IMR-90 (cell line): Measurements from ENCODE around the gene MAN2A1. TPM values are rescaled to one million over a fixed set of nuclear protein-coding genes. Genes with fewer than 3 reads are reported as not detected.

Source experiments
- ATAC-seq: fragments of 200-7000 bp; cut with Tn5 transposase; 2 replicates; pipeline ENCODE4 v1.9.1; 2020; ENCODE audit warnings: low read depth, mild to moderate bottlenecking, moderate library complexity
- BruUV-seq: library from RNA; stranded (reverse); fragments of 400-500 nt; replicated peaks from 2 replicates; lab custom pipeline; 2021; lab: Mats Ljungman, UMichigan
- CTCF ChIA-PET: fragments of 300-600 bp; formaldehyde crosslinking; extraction: SDS; loops from one replicate; lab custom pipeline; 2021; ENCODE audit warnings: antibody characterized with exemption; lab: Yijun Ruan, JAX
- POLR2A ChIA-PET: fragments of 300-600 bp; sonication (Branson Sonifier 250); formaldehyde crosslinking; loops from one replicate; lab custom pipeline; 2022; ENCODE audit warnings: antibody characterized with exemption; ENCODE audit not compliant: unreplicated experiment; lab: Charles Lee
- DNase-seq: peaks from one replicate; pipeline ENCODE4 v3.0.0; 2013
- H2AFZ ChIP-seq: replicated peaks from 2 replicates; pipeline ENCODE3; 2013; ENCODE audit warnings: low read length, mild to moderate bottlenecking; ENCODE audit not compliant: poor library complexity
- H2AK5ac ChIP-seq: 2 replicates; pipeline ENCODE4 v1.6.1; 2013; ENCODE audit warnings: low read depth, low read length, inconsistent platforms
- H2AK9ac ChIP-seq: replicated peaks from 2 replicates; pipeline ENCODE3; 2013; ENCODE audit warnings: mild to moderate bottlenecking, low read depth, low read length, moderate library complexity; ENCODE audit not compliant: poor library complexity
- H2BK120ac ChIP-seq: 2 replicates; pipeline ENCODE4 v1.6.1; 2013; ENCODE audit warnings: low read depth, low read length, inconsistent platforms
- H2BK15ac ChIP-seq: 3 replicates; pipeline ENCODE4 v1.6.1; 2013; ENCODE audit warnings: low read depth, low read length, inconsistent platforms
- H2BK20ac ChIP-seq: 2 replicates; pipeline ENCODE4 v1.6.1; 2013; ENCODE audit warnings: low read depth, mild to moderate bottlenecking, inconsistent platforms, low read length, moderate library complexity
- H2BK5ac ChIP-seq: 2 replicates; pipeline ENCODE4 v1.6.1; 2013; ENCODE audit warnings: mild to moderate bottlenecking, low read depth, low read length, inconsistent platforms; ENCODE audit not compliant: poor library complexity, severe bottlenecking
- H3K14ac ChIP-seq: replicated peaks from 2 replicates; pipeline ENCODE4 v1.6.1; 2013; ENCODE audit warnings: low read depth, low read length, inconsistent platforms
- H3K18ac ChIP-seq: 2 replicates; pipeline ENCODE4 v1.6.1; 2013; ENCODE audit warnings: low read depth, low read length, control low read depth
- H3K23ac ChIP-seq: 2 replicates; pipeline ENCODE4 v1.6.1; 2013; ENCODE audit warnings: low read depth, low read length, inconsistent platforms
- H3K27ac ChIP-seq: 2 replicates; pipeline ENCODE4 v1.5.1; 2013; ENCODE audit warnings: mild to moderate bottlenecking, control low read depth, low read length; ENCODE audit not compliant: insufficient read depth
- H3K27me3 ChIP-seq: 2 replicates; pipeline ENCODE4 v1.6.1; 2013; ENCODE audit warnings: low read length; ENCODE audit not compliant: control insufficient read depth, insufficient read depth
- H3K36me3 ChIP-seq: 2 replicates; pipeline ENCODE4 v1.6.1; 2013; ENCODE audit warnings: low read length, mixed read lengths; ENCODE audit not compliant: control insufficient read depth, insufficient read depth
- H3K4ac ChIP-seq: 2 replicates; pipeline ENCODE4 v1.6.1; 2013; ENCODE audit warnings: low read depth, low read length, inconsistent platforms
- H3K4me1 ChIP-seq: 2 replicates; pipeline ENCODE4 v1.6.1; 2013; ENCODE audit warnings: low read length, mixed read lengths; ENCODE audit not compliant: control insufficient read depth, insufficient read depth
- H3K4me2 ChIP-seq: 2 replicates; pipeline ENCODE4 v1.6.1; 2013; ENCODE audit warnings: low read depth, mild to moderate bottlenecking, control low read depth, low read length, moderate library complexity
- H3K4me3 ChIP-seq: 2 replicates; pipeline ENCODE4 v1.5.1; 2013; ENCODE audit warnings: low read depth, mild to moderate bottlenecking, control low read depth, low read length, moderate library complexity; ENCODE audit not compliant: insufficient read depth
- H3K56ac ChIP-seq: 2 replicates; pipeline ENCODE4 v1.6.1; 2013; ENCODE audit warnings: low read length, inconsistent platforms; ENCODE audit not compliant: insufficient read depth; ENCODE audit errors: extremely low read depth
- H3K79me1 ChIP-seq, 2 experiments: 2 replicates each; pipeline ENCODE4 v1.6.1; 2013; ENCODE audit warnings: low read length in 2 of 2, inconsistent platforms in 1 of 2, low read depth in 1 of 2
- H3K9ac ChIP-seq: 2 replicates; pipeline ENCODE4 v1.6.1; 2013; ENCODE audit warnings: low read depth, low read length, control low read depth
- H3K9me1 ChIP-seq: 2 replicates; pipeline ENCODE4 v1.6.1; 2013; ENCODE audit warnings: low read length, inconsistent platforms; ENCODE audit not compliant: insufficient read depth
- H3K9me3 ChIP-seq: 2 replicates; pipeline ENCODE4 v1.6.1; 2013; ENCODE audit warnings: low read length; ENCODE audit not compliant: control insufficient read depth, insufficient read depth
- H4K20me1 ChIP-seq: 2 replicates; pipeline ENCODE4 v1.6.1; 2013; ENCODE audit warnings: low read length, inconsistent platforms; ENCODE audit not compliant: insufficient read depth
- H4K5ac ChIP-seq: 2 replicates; pipeline ENCODE4 v1.6.1; 2013; ENCODE audit warnings: mild to moderate bottlenecking, low read depth, low read length, control low read depth
- H4K8ac ChIP-seq, 2 experiments: 2 replicates each; pipeline ENCODE4 v1.6.1; 2013; ENCODE audit warnings: low read depth in 2 of 2, low read length in 2 of 2, control low read depth in 1 of 2, inconsistent platforms in 1 of 2
- H4K91ac ChIP-seq: 2 replicates; pipeline ENCODE4 v1.6.1; 2013; ENCODE audit warnings: low read depth, low read length, inconsistent platforms; ENCODE audit not compliant: insufficient read depth
- BHLHE40 ChIP-seq: fragments of 150-350 bp; IDR thresholded peaks from 2 replicates; pipeline ENCODE4 v1.6.1; 2016; ENCODE audit warnings: mild to moderate bottlenecking, low read depth, low read length
- CEBPB ChIP-seq: IDR thresholded peaks from 2 replicates; pipeline ENCODE4 v1.6.1; 2012; ENCODE audit warnings: low read depth, low read length, improper control_type of control experiment
- CHD1 ChIP-seq: IDR thresholded peaks from 2 replicates; pipeline ENCODE4 v1.6.1; 2012; ENCODE audit warnings: low read depth, low read length, improper control_type of control experiment
- MAFK ChIP-seq: IDR thresholded peaks from 2 replicates; pipeline ENCODE4 v1.6.1; 2012; ENCODE audit warnings: low read depth, low read length, improper control_type of control experiment
- MAZ ChIP-seq: IDR thresholded peaks from 2 replicates; pipeline ENCODE4 v1.6.1; 2012; ENCODE audit warnings: low read depth, mild to moderate bottlenecking, low read length, improper control_type of control experiment, moderate library complexity, borderline replicate concordance
- MXI1 ChIP-seq: IDR thresholded peaks from 2 replicates; pipeline ENCODE4 v1.6.1; 2012; ENCODE audit warnings: low read depth, mild to moderate bottlenecking, low read length, moderate library complexity, borderline replicate concordance
- NFE2L2 ChIP-seq: fragments of 150-350 bp; IDR thresholded peaks from 2 replicates; pipeline ENCODE4 v1.6.1; 2016; ENCODE audit warnings: low read depth, mild to moderate bottlenecking, low read length
- POLR2A ChIP-seq: IDR thresholded peaks from 2 replicates; pipeline ENCODE4 v1.6.1; 2012; ENCODE audit warnings: mild to moderate bottlenecking, low read depth, low read length
- RAD21 ChIP-seq: IDR thresholded peaks from 2 replicates; pipeline ENCODE4 v1.6.1; 2012; ENCODE audit warnings: low read length, improper control_type of control experiment
- WGBS, 2 experiments: methylation state at CpG; one replicate each; pipeline versions ENCODE4 v1.1.5 to v1.1.7; 2013; ENCODE audit warnings: missing lambda C conversion rate in 2 of 2; ENCODE audit not compliant: insufficient read length in 1 of 2; ENCODE audit errors: extremely low coverage in 2 of 2; 5-methylcytosine and 5-hydroxymethylcytosine counted together
- dilution Hi-C: fragments of 300-500 bp; cut with HindIII; formaldehyde crosslinking; loops from one replicate; pipeline ENCODE4 v1.14.3; 2018; ENCODE audit warnings: low sequenced_read_pairs; ENCODE audit not compliant: unreplicated experiment
- in situ Hi-C: fragments of 300-500 bp; cut with MboI; formaldehyde crosslinking; loops from 3 replicates; pipeline ENCODE4 v1.14.3; 2019; ENCODE audit warnings: low sequenced_read_pairs, inconsistent platforms, mixed read lengths
- intact Hi-C: fragments of 100-400 bp; cut with micrococcal nuclease; formaldehyde crosslinking; loops from 2 replicates; pipeline ENCODE4 v1.10.0; 2022
- polyA plus RNA-seq, 3 experiments: library from polyadenylated mRNA; depleted of rRNA; stranded (reverse); fragments of >200 nt; gene quantifications; 2 replicates each; pipeline ENCODE4 v1.2.3, GENCODE V29; 2012; ENCODE audit warnings: low replicate concordance in 1 of 3
- total RNA-seq: library from RNA; depleted of rRNA; stranded (reverse); fragments of >200 nt; gene quantifications from 2 replicates; pipeline ENCODE4 v1.2.3, GENCODE V29; 2012

MAN2A1 gene
- total and polyA plus RNA-seq, 2 of the 4 experiments (the other 2 are of a cell fraction), result 16.4 to 29.6 TPM

DNA sequence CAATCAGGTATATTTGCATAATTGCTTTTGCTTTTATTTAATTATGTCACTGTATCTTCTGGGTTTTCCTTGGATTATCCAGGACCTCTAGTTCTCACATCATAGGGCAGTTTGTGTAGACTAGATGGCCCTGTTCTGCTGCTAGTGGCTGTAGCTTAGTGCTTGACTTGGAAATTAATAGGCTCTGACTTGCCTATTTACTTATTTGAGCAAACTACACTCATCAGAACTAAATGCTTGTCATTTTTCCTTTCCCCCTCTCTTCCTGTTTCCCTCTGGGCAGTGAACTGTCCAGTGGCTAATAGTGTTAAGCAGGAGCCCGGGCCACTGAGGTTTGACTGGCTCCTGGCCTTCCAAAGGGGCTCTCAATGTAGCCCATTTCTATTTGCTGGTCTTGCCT, 135.7 kb downstream of the MAN2A1 start:
- H2AK5ac ChIP-seq, result no peak overlapping the region
- no peak overlapping the region for H3K9ac ChIP-seq
- H2BK120ac ChIP-seq, result no peak overlapping the region
- H3K36me3 ChIP-seq, result peaks cover 2% of the 10 kb centered on the region; the same call in 1 of the 2 replicates
- DNase-seq (peak; percentile 43), ATAC-seq (peak; percentile 76)
- H4K8ac ChIP-seq, result no peak overlapping the region; a peak in 1 of 4 replicates
- in situ Hi-C loops, result no loop called here
- H3K14ac ChIP-seq, result 0 out of 2 replicates have a peak overlapping the region, but pooled peaks have one; percentile 1
- no peak overlapping the region for H3K4me3 ChIP-seq
- dilution Hi-C loops, result no loop called here
- H3K23ac ChIP-seq, result no peak overlapping the region
- peak overlapping the region; percentile 40; the same call in 1 of the 2 replicates for H3K4ac ChIP-seq
- H3K9me3 ChIP-seq, result no peaks in the 10 kb centered on the region
- H3K27ac ChIP-seq, result no peak overlapping the region
- no peak for TF ChIP-seq POLR2A
- TF ChIP-seq NFE2L2, result no peak
- no peak for TF ChIP-seq MAZ
- TF ChIP-seq MXI1, result no peak
- TF ChIP-seq BHLHE40, result no peak
- TF ChIP-seq RAD21, result no peak
- no peak for TF ChIP-seq CHD1
- TF ChIP-seq CEBPB, result no peak
- no peak for TF ChIP-seq MAFK
- no peak overlapping the region for H2BK15ac ChIP-seq
- no peak overlapping the region for H2AFZ ChIP-seq
- WGBS, 2 experiments, result no CpG with 5 or more reads among the region's 1 CpG
- no TSS peak for BruUV-seq
- ChIA-PET CTCF (no interaction called here), POLR2A (interaction anchor here (0.5 kb wide), 1 partner anchor 23 kb away, joined by 5 read pairs; no protein-coding TSS in a partner anchor)
- H4K20me1 ChIP-seq, result no peaks in the 10 kb centered on the region
- intact Hi-C loops, result loop anchor here (5.0 kb wide), 1 partner anchor 133 kb away; no protein-coding TSS in a partner anchor
- no peak overlapping the region for H4K5ac ChIP-seq
- no peaks in the 10 kb centered on the region for H3K27me3 ChIP-seq
- H3K4me1 ChIP-seq, result peaks cover 2% of the 10 kb centered on the region; the same call in 1 of the 2 replicates
- no peak overlapping the region for H4K91ac ChIP-seq
- H3K18ac ChIP-seq, result no peak overlapping the region
- H2BK20ac ChIP-seq, result no peak overlapping the region
- H3K79me1 ChIP-seq, result no peaks in the 10 kb centered on the region
- H2AK9ac ChIP-seq, result no peak overlapping the region
- H3K4me2 ChIP-seq, result no peak overlapping the region
- H3K56ac ChIP-seq, result no peak overlapping the region
- peak overlapping the region; percentile 37 for H2BK5ac ChIP-seq
- no peaks in the 10 kb centered on the region for H3K9me1 ChIP-seq
